AG04449 (cell line): ENCODE measurements around the gene SNRK.

ENCODE experiments used
- CTCF ChIA-PET: fragments of 350-600 bp; formaldehyde crosslinking; extraction: SDS; loops from one replicate; lab custom pipeline; 2021; ENCODE audit warnings: antibody characterized with exemption; lab: Yijun Ruan, JAX
- POLR2A ChIA-PET: fragments of 400-600, 350-600 bp; formaldehyde crosslinking; extraction: SDS; loops from one replicate; lab custom pipeline; 2020; ENCODE audit warnings: antibody characterized with exemption, inconsistent platforms; lab: Yijun Ruan, JAX
- DNase-seq: peaks from one replicate; pipeline ENCODE4 v3.0.0-alpha.2; 2010; ENCODE audit warnings: low read depth, low spot score
- H3K4me3 ChIP-seq: 2 replicates; pipeline ENCODE4 v1.5.1; 2011; ENCODE audit warnings: low read depth, mild to moderate bottlenecking, control low read depth, low read length
- TF ChIP-seq, protein P1 (sequence below): IDR thresholded peaks from one replicate; pipeline ENCODE4 v1.5.1; 2011; ENCODE audit warnings: mild to moderate bottlenecking, moderate library complexity, low read length, control low read depth, inconsistent platforms; ENCODE audit not compliant: insufficient read depth; ENCODE audit errors: missing control alignments

The SNRK gene, protein sequence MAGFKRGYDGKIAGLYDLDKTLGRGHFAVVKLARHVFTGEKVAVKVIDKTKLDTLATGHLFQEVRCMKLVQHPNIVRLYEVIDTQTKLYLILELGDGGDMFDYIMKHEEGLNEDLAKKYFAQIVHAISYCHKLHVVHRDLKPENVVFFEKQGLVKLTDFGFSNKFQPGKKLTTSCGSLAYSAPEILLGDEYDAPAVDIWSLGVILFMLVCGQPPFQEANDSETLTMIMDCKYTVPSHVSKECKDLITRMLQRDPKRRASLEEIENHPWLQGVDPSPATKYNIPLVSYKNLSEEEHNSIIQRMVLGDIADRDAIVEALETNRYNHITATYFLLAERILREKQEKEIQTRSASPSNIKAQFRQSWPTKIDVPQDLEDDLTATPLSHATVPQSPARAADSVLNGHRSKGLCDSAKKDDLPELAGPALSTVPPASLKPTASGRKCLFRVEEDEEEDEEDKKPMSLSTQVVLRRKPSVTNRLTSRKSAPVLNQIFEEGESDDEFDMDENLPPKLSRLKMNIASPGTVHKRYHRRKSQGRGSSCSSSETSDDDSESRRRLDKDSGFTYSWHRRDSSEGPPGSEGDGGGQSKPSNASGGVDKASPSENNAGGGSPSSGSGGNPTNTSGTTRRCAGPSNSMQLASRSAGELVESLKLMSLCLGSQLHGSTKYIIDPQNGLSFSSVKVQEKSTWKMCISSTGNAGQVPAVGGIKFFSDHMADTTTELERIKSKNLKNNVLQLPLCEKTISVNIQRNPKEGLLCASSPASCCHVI

GRCh38 chr3:43286115-43286840 lies at the start of gene SNRK:
TSS of gene SNRK (plus strand) at chr3:43286540. CDS start at chr3:43303204, 16,664 bp downstream.
- ChIA-PET POLR2A (interaction anchor here (0.6 to 1.0 kb wide), 4 partner anchors 12 to 151 kb away, joined by 3 to 7 read pairs (median 4); no protein-coding TSS in a partner anchor), CTCF (interaction anchor here (1.5 to 1.6 kb wide), 2 partner anchors 10 to 125 kb away, joined by 4 to 5 read pairs; no protein-coding TSS in a partner anchor)
- DNase-seq = no peak
- peak within 1 kb of the TSS; percentile 79 for H3K4me3 ChIP-seq
- TF ChIP-seq, protein P1, sequence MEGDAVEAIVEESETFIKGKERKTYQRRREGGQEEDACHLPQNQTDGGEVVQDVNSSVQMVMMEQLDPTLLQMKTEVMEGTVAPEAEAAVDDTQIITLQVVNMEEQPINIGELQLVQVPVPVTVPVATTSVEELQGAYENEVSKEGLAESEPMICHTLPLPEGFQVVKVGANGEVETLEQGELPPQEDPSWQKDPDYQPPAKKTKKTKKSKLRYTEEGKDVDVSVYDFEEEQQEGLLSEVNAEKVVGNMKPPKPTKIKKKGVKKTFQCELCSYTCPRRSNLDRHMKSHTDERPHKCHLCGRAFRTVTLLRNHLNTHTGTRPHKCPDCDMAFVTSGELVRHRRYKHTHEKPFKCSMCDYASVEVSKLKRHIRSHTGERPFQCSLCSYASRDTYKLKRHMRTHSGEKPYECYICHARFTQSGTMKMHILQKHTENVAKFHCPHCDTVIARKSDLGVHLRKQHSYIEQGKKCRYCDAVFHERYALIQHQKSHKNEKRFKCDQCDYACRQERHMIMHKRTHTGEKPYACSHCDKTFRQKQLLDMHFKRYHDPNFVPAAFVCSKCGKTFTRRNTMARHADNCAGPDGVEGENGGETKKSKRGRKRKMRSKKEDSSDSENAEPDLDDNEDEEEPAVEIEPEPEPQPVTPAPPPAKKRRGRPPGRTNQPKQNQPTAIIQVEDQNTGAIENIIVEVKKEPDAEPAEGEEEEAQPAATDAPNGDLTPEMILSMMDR = peak; percentile 23

GRCh38 chr3:43238801-43239200 lies 47.5 kb upstream of the SNRK start:
- POLR2A ChIA-PET = no interaction called here
- CTCF ChIA-PET = no interaction called here
- H3K4me3 ChIP-seq = no peak overlapping the region
- TF ChIP-seq, protein P1 = no peak
- DNase-seq = no peak

GRCh38 chr3:43239755-43240154 lies 46.6 kb upstream of the SNRK start:
- H3K4me3 ChIP-seq = no peak overlapping the region
- ChIA-PET CTCF (interaction anchor here (1.5 kb wide), 1 partner anchor 16 kb away, joined by 3 read pairs; no protein-coding TSS in a partner anchor), POLR2A (no interaction called here)
- TF ChIP-seq, protein P1 = no peak
- DNase-seq = no peak

- TF ChIP-seq, protein P1 = no peak
- ChIA-PET CTCF (interaction anchor here (0.7 to 2.3 kb wide), 4 partner anchors 16 to 83 kb away, joined by 3 to 6 read pairs (median 4); no protein-coding TSS in a partner anchor), POLR2A (no interaction called here)
- DNase-seq = no peak
- no peak overlapping the region for H3K4me3 ChIP-seq
Observed at GRCh38 chr3:43243590-43244587, 42.5 kb upstream of the SNRK start.

- no peak for DNase-seq
- H3K4me3 ChIP-seq = no peak overlapping the region
- CTCF ChIA-PET = interaction anchor here (0.7 to 2.3 kb wide), 3 partner anchors 15 to 83 kb away, joined by 3 to 6 read pairs (median 3); no protein-coding TSS in a partner anchor
- POLR2A ChIA-PET = no interaction called here
- TF ChIP-seq, protein P1 = no peak
Observed at GRCh38 chr3:43244694-43245093, 41.6 kb upstream of the SNRK start.
